ENCODE results near the gene OSBPL3.
A peak's percentile ranks its signal among the peaks of the same experiment; 100 is the strongest.

Gene OSBPL3

DNA sequence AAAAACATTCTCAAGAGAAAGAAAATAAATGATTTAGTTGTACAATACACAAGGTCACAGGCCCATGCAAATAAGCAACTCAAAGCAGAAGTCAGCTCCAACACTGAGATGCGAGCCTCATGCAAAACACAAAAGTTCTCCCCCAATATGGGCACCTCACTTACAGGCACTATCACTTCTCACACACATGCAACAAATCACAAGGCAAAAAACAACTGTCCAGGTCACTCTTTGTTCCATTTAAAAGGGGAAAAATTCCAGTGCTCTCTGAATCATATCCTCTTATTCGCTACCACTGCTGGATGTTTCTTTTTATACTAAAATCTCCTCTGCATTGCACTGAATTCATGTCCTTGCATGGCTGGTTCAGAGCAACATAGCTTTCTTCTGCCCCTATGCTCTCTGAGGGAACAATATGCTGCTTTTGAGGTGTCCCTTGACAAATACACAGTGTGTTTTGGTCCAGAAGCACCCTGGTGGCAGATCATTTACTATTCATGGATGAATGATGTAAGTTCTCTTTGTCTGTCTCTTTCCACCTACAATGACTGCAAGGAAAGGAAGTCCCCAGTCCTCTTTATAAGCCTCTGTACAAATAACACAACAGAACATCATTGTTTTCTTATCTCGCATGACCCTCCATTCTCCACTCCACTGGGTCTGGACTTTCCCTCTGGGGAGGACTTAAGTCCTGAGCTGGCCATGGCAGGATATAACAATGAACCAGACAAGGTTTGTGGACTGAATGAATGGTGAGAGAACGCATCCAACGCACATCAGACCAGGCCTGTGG, 137.3 kb downstream of the OSBPL3 start:
- TF ChIP-seq, protein P1, sequence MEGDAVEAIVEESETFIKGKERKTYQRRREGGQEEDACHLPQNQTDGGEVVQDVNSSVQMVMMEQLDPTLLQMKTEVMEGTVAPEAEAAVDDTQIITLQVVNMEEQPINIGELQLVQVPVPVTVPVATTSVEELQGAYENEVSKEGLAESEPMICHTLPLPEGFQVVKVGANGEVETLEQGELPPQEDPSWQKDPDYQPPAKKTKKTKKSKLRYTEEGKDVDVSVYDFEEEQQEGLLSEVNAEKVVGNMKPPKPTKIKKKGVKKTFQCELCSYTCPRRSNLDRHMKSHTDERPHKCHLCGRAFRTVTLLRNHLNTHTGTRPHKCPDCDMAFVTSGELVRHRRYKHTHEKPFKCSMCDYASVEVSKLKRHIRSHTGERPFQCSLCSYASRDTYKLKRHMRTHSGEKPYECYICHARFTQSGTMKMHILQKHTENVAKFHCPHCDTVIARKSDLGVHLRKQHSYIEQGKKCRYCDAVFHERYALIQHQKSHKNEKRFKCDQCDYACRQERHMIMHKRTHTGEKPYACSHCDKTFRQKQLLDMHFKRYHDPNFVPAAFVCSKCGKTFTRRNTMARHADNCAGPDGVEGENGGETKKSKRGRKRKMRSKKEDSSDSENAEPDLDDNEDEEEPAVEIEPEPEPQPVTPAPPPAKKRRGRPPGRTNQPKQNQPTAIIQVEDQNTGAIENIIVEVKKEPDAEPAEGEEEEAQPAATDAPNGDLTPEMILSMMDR (IDR thresholded peaks at IDR 0.05; ENCODE audit: control extremely low read depth, extremely low read depth, low read depth, missing control alignments) = no peak
- CTCF ChIA-PET = interaction anchor here (1.0 to 2.6 kb wide), 9 partner anchors 14 to 256 kb away, joined by 3 to 9 read pairs (median 4); no protein-coding TSS in a partner anchor
- POLR2A ChIA-PET = interaction anchor here (0.6 kb wide), 1 partner anchor 256 kb away, joined by 5 read pairs; no protein-coding TSS in a partner anchor
- peak; percentile 27 for DNase-seq (ENCODE audit: extremely low spot score)

DNA sequence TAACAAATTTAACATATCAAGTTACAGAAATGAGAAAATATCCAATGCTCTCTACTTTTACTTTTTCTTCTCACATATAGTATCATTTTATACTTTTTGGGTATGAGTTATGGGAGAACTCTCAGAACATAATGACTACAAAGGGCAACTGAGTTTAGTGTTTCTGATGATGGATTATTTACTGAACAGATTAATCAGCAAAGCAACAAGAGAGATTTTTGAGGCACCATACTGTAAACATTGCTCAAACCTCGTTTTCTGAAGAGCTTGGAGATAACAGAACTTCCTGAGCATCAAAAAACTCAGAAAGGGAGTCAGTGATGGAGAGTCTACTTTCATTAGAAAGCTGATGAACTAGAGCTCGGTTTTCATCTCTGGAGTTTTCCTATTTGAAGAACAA, 137.9 kb downstream of the OSBPL3 start:
- CTCF ChIA-PET = interaction anchor here (1.0 to 2.6 kb wide), 8 partner anchors 13 to 256 kb away, joined by 3 to 9 read pairs (median 4); no protein-coding TSS in a partner anchor
- DNase-seq (ENCODE audit: extremely low spot score) = no peak
- TF ChIP-seq, protein P1 (IDR thresholded peaks at IDR 0.05; ENCODE audit: control extremely low read depth, extremely low read depth, low read depth, missing control alignments) = no peak
- POLR2A ChIA-PET = interaction anchor here (0.7 kb wide), 1 partner anchor 52 kb away, joined by 3 read pairs; no protein-coding TSS in a partner anchor

DNA sequence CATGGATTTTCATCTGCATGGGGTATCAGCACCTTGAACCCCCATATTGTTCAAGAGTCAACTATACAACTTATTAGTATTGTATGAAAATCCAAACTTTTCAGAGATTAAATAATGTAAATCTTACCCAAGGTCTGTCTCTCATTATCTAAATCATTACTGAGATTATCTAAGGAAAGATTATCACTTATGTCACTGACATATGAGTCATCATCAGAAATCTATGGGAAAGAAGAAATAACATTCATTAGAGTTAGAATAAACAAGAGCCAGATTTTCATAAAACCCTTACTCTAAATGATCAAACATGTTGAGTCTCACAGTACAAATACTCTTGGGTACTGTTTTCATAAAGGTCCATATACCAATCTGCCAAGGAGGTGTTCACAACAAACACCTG, 139.4 kb downstream of the OSBPL3 start:
- DNase-seq (ENCODE audit: extremely low spot score) = no peak
- ChIA-PET POLR2A (no interaction called here), CTCF (interaction anchor here (0.7 to 11.2 kb wide), 6 partner anchors 14 to 258 kb away, joined by 3 to 75 read pairs (median 6); no protein-coding TSS in a partner anchor)
- TF ChIP-seq, protein P1 (IDR thresholded peaks at IDR 0.05; ENCODE audit: control extremely low read depth, extremely low read depth, low read depth, missing control alignments) = no peak

DNA sequence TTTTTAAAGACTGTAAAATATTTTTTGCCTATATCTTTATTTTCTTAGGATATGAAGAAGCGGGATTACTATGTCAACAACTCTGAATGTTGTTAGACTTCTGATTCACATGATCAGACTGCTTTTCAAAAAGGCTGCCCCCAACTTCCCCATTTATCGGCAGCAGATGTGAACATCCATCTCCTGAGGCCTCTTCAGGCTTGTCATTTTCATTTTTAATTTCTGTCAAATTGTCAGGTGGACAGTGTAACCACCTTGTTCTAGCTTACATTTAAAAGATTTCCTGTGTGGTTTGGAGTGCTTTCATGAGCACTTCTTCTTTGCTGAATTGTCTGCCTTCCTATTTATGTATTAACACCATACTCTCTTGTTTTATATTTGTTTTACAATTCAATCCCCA, 143.9 kb downstream of the OSBPL3 start:
- POLR2A ChIA-PET = no interaction called here

DNA sequence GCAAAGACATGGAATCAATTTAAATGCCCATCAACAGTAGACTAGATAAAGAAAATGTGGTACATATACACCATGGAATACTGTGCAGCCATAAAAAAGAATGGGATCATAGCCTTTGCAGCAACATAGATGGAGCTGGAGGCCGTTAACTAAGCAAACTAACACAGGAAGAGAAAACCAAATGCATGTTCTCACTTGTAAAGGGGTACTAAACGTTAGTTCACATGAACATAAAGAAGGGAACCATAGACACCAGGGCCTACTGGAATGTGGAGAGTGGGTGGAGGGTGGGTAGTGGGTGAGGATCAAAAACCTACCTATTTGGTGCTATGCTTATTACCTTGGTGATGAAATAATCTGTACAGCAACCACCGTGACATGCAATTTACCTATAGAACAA, 144.3 kb downstream of the OSBPL3 start:
- CTCF ChIA-PET = interaction anchor here (1.2 to 11.2 kb wide), 7 partner anchors 8 to 282 kb away, joined by 3 to 75 read pairs (median 5); no protein-coding TSS in a partner anchor
- no peak for DNase-seq (ENCODE audit: extremely low spot score)
- TF ChIP-seq, protein P1 (IDR thresholded peaks at IDR 0.05; ENCODE audit: control extremely low read depth, extremely low read depth, low read depth, missing control alignments) = no peak
- POLR2A ChIA-PET = no interaction called here

More for the DNA sequence above, 143.9 kb downstream of the OSBPL3 start:
- CTCF ChIA-PET = interaction anchor here (0.5 to 11.2 kb wide), 8 partner anchors 9 to 282 kb away, joined by 3 to 75 read pairs (median 4); no protein-coding TSS in a partner anchor
- peak; percentile 42 for DNase-seq (ENCODE audit: extremely low spot score)
- TF ChIP-seq, protein P1 (IDR thresholded peaks at IDR 0.05; ENCODE audit: control extremely low read depth, extremely low read depth, low read depth, missing control alignments) = no peak

DNA sequence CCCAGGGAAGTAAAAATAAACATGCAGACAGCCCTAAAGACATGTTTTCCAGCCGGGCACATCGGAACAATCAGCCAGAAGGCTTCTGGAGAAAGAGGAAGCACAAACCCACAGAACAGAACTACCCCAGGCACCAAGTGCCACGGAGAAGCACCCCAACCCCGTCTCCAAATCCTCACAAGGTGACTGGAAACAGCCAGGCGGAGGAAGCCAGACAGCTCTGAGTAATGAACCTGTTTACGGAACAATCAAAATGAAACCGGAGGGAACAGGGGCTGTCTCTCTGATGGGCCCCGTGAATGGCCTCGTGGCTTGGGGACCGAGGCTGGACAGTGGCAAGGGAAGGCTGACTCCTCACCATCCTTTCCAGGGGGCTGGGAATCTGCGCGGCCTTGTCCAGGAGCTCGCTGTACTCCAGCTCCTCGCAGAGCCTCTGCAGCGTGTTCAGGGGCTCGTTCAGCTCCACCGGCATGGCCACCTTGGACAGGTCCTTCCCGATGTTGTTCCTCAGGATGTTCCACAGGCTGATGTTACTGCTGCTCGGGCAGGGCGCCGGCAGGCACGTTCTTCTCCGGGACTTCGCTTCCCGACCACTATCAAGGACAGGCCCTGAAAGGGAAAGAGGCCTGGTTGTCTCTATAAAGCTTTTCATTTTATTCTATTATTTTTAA, 145.7 kb downstream of the OSBPL3 start:
- POLR2A ChIA-PET = no interaction called here
- peak; percentile 52 for DNase-seq (ENCODE audit: extremely low spot score)
- CTCF ChIA-PET = interaction anchor here (0.8 to 11.2 kb wide), 12 partner anchors 9 to 284 kb away, joined by 3 to 75 read pairs (median 5); no protein-coding TSS in a partner anchor
- TF ChIP-seq, protein P1 (IDR thresholded peaks at IDR 0.05; ENCODE audit: control extremely low read depth, extremely low read depth, low read depth, missing control alignments) = no peak

Measured in GM10248 (cell line).